Lung (tissue), 12 donors: ENCODE data around the gene AMOTL2. TPM values are rescaled to one million over a fixed set of nuclear protein-coding genes. Genes with fewer than 3 reads are reported as not detected.

Source experiments
- ATAC-seq: fragments of 200-7000 bp; cut with Tn5 transposase; one replicate; pipeline ENCODE4 v1.9.1; 2020; ENCODE audit warnings: moderate number of reproducible peaks; ENCODE audit not compliant: insufficient read depth, low FRiP score
- DNase-seq, 3 donors: peaks; one replicate each; pipeline ENCODE4 v3.0.0-alpha.2; 2013 to 2017
- H3K27ac ChIP-seq, 2 donors: one replicate each; pipeline ENCODE4 v1.5.1; 2013; ENCODE audit warnings: mild to moderate bottlenecking in 2 of 2, moderate library complexity in 2 of 2, control low read depth in 1 of 2, inconsistent platforms in 1 of 2, low read depth in 1 of 2, low read length in 1 of 2
- H3K27me3 ChIP-seq, 3 donors: one replicate each; pipeline ENCODE4 v1.5.1; 2013; ENCODE audit warnings: low read length in 2 of 3; ENCODE audit not compliant: control insufficient read depth in 3 of 3, insufficient read depth in 3 of 3
- H3K36me3 ChIP-seq, 4 donors: one replicate each; pipeline ENCODE4 v1.5.1; 2013; ENCODE audit warnings: low read length in 4 of 4, mild to moderate bottlenecking in 1 of 4, moderate library complexity in 1 of 4; ENCODE audit not compliant: control insufficient read depth in 4 of 4, insufficient read depth in 4 of 4
- H3K4me1 ChIP-seq, 5 donors: one replicate each; pipeline ENCODE4 v1.5.1; 2013; ENCODE audit warnings: low read length in 5 of 5, mild to moderate bottlenecking in 2 of 5, moderate library complexity in 1 of 5; ENCODE audit not compliant: control insufficient read depth in 5 of 5, insufficient read depth in 5 of 5
- H3K4me3 ChIP-seq: one replicate; pipeline ENCODE4 v1.5.1; 2013; ENCODE audit warnings: mild to moderate bottlenecking, control low read depth, moderate library complexity
- H3K9ac ChIP-seq, 2 donors: one replicate each; pipeline ENCODE4 v1.5.1; 2013; ENCODE audit warnings: low read length in 2 of 2, control low read depth in 1 of 2; ENCODE audit not compliant: insufficient read depth in 1 of 2
- H3K9me3 ChIP-seq, 4 donors: one replicate each; pipeline ENCODE4 v1.5.1; 2013; ENCODE audit warnings: low read length in 3 of 4, mild to moderate bottlenecking in 1 of 4, moderate library complexity in 1 of 4; ENCODE audit not compliant: control insufficient read depth in 4 of 4, insufficient read depth in 3 of 4
- CTCF ChIP-seq: IDR thresholded peaks from 2 replicates; pipeline ENCODE4 v1.5.1; 2012; ENCODE audit warnings: mild to moderate bottlenecking; ENCODE audit errors: control extremely low read depth, extremely low read depth
- WGBS, 2 donors: extraction: QIAGEN DNeasy Blood & Tissue Kit; methylation state at CpG; one replicate each; pipeline ENCODE4 v1.1.7; 2013; 5-methylcytosine and 5-hydroxymethylcytosine counted together
- polyA plus RNA-seq, 2 donors: library from polyadenylated mRNA; stranded (reverse); fragments of 200-250 nt; gene quantifications; one replicate each; pipeline ENCODE4 v1.2.1, GENCODE V29; 2013
- total RNA-seq, 2 donors: library from RNA; depleted of rRNA in 1 of 2; stranded (reverse); fragments of >200 nt in 1 of 2; gene quantifications; one replicate each; pipeline ENCODE4 v1.2.1, GENCODE V29; 2014 to 2021
- donor health status: control.
- donor health status: control.
- donor health status: Bipolar disorder and iron deficiency.
- donor health status: healthy.
- donor health status: DM: yes; HTN: yes; CAD: no.

AMOTL2 gene
- total and polyA plus RNA-seq, 4 donors = 27.4 to 129 (median 75.9) TPM

DNA sequence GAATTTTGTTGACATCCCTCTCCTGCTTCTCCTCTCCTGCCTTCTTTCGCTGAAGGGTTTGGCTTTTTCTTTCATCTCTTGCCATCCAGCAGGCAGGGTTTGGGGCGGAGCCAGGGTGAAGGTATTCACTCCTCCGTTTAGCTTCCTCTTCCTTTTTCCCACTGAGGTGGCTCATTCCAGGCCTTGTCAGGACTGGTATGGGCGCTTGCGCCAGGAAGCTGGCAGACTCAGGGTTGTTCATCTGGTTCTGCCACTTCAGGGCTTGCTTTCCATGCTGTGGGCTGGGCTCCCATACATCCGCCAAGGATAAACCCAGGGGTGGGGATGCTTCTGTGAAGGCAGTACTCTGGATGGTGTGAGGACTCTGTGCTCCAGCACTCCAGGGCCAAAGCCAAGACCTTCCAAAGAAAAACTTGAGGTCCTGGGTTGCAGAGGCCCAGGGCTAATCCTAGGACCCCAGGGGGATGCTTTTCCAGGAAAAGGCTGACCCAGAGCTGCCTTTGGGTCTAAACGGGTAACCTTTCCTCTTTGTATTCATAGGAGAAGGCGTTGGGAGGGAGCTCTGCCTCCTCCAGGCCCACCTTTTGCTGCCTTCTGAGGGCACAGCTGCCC lies 7.7 kb upstream of the AMOTL2 start:
- no peaks in the 10 kb centered on the region for H3K9me3 ChIP-seq
- WGBS, 2 donors = 51 to 78% methylated on average over 8 of the region's 8 CpGs
- H3K27ac ChIP-seq = peak overlapping the region in 1 of 2 donors; percentile 31
- peaks cover 0 to 8% (median 0%) of the 10 kb centered on the region in 5 donors for H3K4me1 ChIP-seq
- H3K4me3 ChIP-seq = no peak overlapping the region
- TF ChIP-seq CTCF = no peak
- DNase-seq (peak; percentile 76 to 89 (median 82)), ATAC-seq (peak; percentile 78)
- no peaks in the 10 kb centered on the region for H3K36me3 ChIP-seq
- H3K27me3 ChIP-seq = peaks cover 0 to under 1% (median 0%) of the 10 kb centered on the region in 3 donors
- no peak overlapping the region for H3K9ac ChIP-seq

- ATAC-seq (no peak), DNase-seq (peak in 2 of 3 donors; percentile 40 to 54)
- H3K4me3 ChIP-seq = no peak overlapping the region
- peaks cover 0 to 9% (median 0%) of the 10 kb centered on the region in 5 donors for H3K4me1 ChIP-seq
- no peak overlapping the region for H3K9ac ChIP-seq
- H3K27ac ChIP-seq = no peak overlapping the region
- H3K9me3 ChIP-seq = no peaks in the 10 kb centered on the region
- 27 to 39% methylated on average over 1 of the region's 1 CpG for WGBS, 2 donors
- TF ChIP-seq CTCF = no peak
- H3K36me3 ChIP-seq = no peaks in the 10 kb centered on the region
- no peaks in the 10 kb centered on the region for H3K27me3 ChIP-seq
Observed at GRCh38 chr3:134381076-134381475, 6.8 kb upstream of the AMOTL2 start.

GRCh38 chr3:134380249-134380648 lies 6.0 kb upstream of the AMOTL2 start:
- no peak overlapping the region for H3K27ac ChIP-seq
- H3K9ac ChIP-seq = no peak overlapping the region
- H3K36me3 ChIP-seq = no peaks in the 10 kb centered on the region
- no peaks in the 10 kb centered on the region for H3K9me3 ChIP-seq
- DNase-seq = no peak
- no peak overlapping the region for H3K4me3 ChIP-seq
- TF ChIP-seq CTCF = no peak
- 74 to 84% methylated on average over 2 of the region's 2 CpGs for WGBS, 2 donors
- peaks cover 0 to 14% (median 1%) of the 10 kb centered on the region in 5 donors for H3K4me1 ChIP-seq
- peaks cover 0 to 2% (median 0%) of the 10 kb centered on the region in 3 donors for H3K27me3 ChIP-seq
- no peak for ATAC-seq

- DNase-seq (no peak), ATAC-seq (no peak)
- H3K9me3 ChIP-seq = no peaks in the 10 kb centered on the region
- no peak for TF ChIP-seq CTCF
- H3K27ac ChIP-seq = no peak overlapping the region
- peaks cover 0 to 15% (median 6%) of the 10 kb centered on the region in 5 donors for H3K4me1 ChIP-seq
- no peaks in the 10 kb centered on the region for H3K36me3 ChIP-seq
- H3K9ac ChIP-seq = no peak overlapping the region
- H3K27me3 ChIP-seq = peaks cover 0 to 2% (median 0%) of the 10 kb centered on the region in 3 donors
- whole genome bisulfite sequencing, 2 donors = 82 to 85% methylated on average over 3 of the region's 3 CpGs
- H3K4me3 ChIP-seq = no peak overlapping the region
Observed at GRCh38 chr3:134378818-134379217, 4.6 kb upstream of the AMOTL2 start.
